Fibroblast of mammary gland (primary cell): ENCODE data around the gene SLC15A2.

Experiments used
- DNase-seq: peaks from one replicate; pipeline ENCODE4 v3.0.0-alpha.2; 2010; ENCODE audit warnings: low read depth
- H3K4me3 ChIP-seq: 2 replicates; pipeline ENCODE4 v1.5.1; 2011; ENCODE audit warnings: low read depth, mild to moderate bottlenecking, low read length, moderate library complexity; ENCODE audit not compliant: control insufficient read depth
- CTCF ChIP-seq: conservative IDR thresholded peaks from 2 replicates; pipeline ENCODE4 v1.5.1; 2011; ENCODE audit warnings: low read depth, low read length, inconsistent platforms; ENCODE audit not compliant: control insufficient read depth, insufficient read depth

SLC15A2 gene

DNA sequence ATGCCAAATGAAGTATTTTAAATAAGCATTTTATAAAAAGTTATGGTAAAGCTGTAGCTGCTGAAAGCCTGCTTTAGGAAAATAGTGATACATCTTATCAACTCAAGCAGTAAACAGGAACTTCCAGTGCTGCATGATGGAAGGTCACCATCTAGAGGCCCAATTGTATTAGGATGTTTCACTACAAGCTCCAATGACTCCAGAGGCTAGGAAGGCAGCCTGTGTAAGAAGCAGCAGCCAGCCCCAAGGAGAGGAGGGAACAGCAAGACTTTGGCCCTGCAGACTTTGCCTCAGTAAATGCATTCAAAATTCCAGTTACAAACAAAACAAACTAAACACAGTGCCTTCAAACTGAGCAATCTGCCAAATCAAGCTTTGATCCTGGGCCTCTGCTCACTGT is 95.7 kb downstream of the SLC15A2 start:
- no peak for DNase-seq
- no peak for TF ChIP-seq CTCF
- no peak overlapping the region for H3K4me3 ChIP-seq

DNA sequence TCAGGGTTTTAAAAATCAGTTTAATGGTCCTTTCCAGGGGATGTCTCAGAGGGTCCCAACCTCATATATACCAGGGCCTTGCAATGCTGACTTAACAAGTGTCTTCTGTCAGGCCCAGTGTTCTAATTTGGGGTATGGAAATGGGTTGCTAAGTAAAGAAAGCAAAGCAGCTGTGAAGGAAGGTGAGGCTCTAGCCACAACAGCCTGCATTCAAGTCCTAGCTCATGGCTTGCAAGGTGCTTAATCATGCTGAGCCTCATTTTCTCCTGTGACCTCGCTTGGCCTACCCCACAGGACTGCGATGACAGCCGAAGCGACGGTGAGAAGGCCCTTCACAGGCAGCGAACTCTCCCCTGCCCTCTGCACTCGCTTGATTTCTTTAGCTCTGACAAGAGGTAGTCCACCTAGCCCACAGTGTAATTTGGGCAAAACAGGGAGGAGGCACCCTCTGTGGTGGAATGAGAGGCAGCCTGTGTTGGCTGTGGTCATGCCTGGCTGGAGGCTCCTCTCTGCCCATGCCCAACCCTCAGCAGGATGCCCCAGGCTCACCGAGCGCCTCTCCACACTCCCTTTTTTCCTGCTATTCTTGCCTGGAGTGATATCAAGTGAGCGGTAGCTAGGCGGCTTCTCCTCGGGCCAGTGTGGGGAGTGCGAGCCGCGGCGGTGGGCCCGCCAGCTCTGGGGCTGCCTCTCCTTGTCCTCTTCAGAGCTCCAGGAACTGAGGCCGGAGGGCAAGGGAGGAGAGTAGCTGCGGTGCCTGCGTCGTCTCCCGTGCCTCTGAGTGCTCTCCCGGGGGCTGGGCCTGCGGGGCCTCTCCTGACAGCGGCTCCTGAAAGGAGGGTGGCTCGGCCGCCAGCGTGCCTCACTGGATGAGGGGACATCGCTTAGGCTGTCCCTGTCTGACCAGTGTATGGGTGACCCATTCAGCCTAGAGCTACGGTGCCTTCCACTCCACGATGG is 98.7 kb downstream of the SLC15A2 start:
- no peak for TF ChIP-seq CTCF
- no peak overlapping the region for H3K4me3 ChIP-seq
- no peak for DNase-seq
